Right lobe of liver (tissue), 6 donors: ENCODE results near the gene ADIPOR1. TPM values are rescaled to one million over a fixed set of nuclear protein-coding genes. Genes with fewer than 3 reads are reported as not detected.

Experiments
- ATAC-seq, 4 donors: fragments of 200-7000 bp; cut with Tn5 transposase; one replicate each; pipeline ENCODE4 v1.9.1; 2020; ENCODE audit warnings: mild to moderate bottlenecking in 4 of 4, moderate library complexity in 4 of 4
- DNase-seq, 3 donors: peaks; one replicate each; pipeline ENCODE4 v3.0.0-alpha.2; 2020
- H3K27ac ChIP-seq, 3 donors: fragments of 200-600 bp; one replicate each; pipeline ENCODE4 v1.8.0; 2022
- H3K27me3 ChIP-seq, 2 donors: fragments of 200-600 bp; one replicate each; pipeline ENCODE4 v1.8.0; 2022
- H3K36me3 ChIP-seq, 4 donors: fragments of 200-600 bp; sonication (generic) in 1 of 4; one replicate each; pipeline versions ENCODE4 v1.5.1 to v1.8.0; 2017 to 2022; ENCODE audit warnings: control low read depth in 1 of 4
- H3K4me1 ChIP-seq, 4 donors: fragments of 200-600 bp; sonication (generic) in 1 of 4; one replicate each; pipeline versions ENCODE4 v1.5.1 to v1.8.0; 2017 to 2022; ENCODE audit warnings: control low read depth in 1 of 4
- H3K4me3 ChIP-seq, 3 donors: fragments of 200-600 bp; one replicate each; pipeline ENCODE4 v1.8.0; 2022
- H3K9me3 ChIP-seq, 4 donors: fragments of 200-600 bp; sonication (generic) in 1 of 4; one replicate each; pipeline versions ENCODE4 v1.5.1 to v1.8.0; 2017 to 2022; ENCODE audit warnings: control low read depth in 1 of 4
- CTCF ChIP-seq, 4 donors: fragments of 200-600 bp in 3 of 4; fragments of 450-650 bp in 1 of 4; IDR thresholded peaks; one replicate each; pipeline versions ENCODE4 v1.5.1 to v1.8.0; 2016 to 2022; ENCODE audit warnings: antibody characterized with exemption in 4 of 4, mild to moderate bottlenecking in 2 of 4
- POLR2A ChIP-seq: fragments of 450-650 bp; IDR thresholded peaks from one replicate; pipeline ENCODE4 v1.6.1; 2017; ENCODE audit warnings: antibody characterized with exemption, mild to moderate bottlenecking
- WGBS: methylation state at CpG from one replicate; pipeline ENCODE4 v1.1.6; 2018; ENCODE audit warnings: low coverage, low lambda C conversion rate; ENCODE audit not compliant: insufficient coverage; ENCODE audit errors: missing lambda C conversion rate; 5-methylcytosine and 5-hydroxymethylcytosine counted together
- intact Hi-C, 2 donors: fragments of 100-400 bp; cut with DNase I; formaldehyde crosslinking; loops; one replicate each; pipeline versions ENCODE4 v1.11.2 to v1.14.1; 2022
- small RNA-seq, 2 experiments: library from RNA; depleted of rRNA; stranded (forward); fragments of <200 nt; gene quantifications; one replicate each; pipeline ENCODE3, GENCODE V24; 2016
- total RNA-seq, 6 experiments: library from RNA; depleted of rRNA in 2 of 6; stranded (reverse); fragments of >200 nt in 2 of 6; fragmentation: NEBNext Ultra II Directional in 3 of 6; extraction: Animal tissue kit (Norgen Biotek cat#: 25700) in 3 of 6; gene quantifications; one replicate each; pipeline versions ENCODE4 v1.1.0 to v1.2.4, GENCODE V29; 2016 to 2023
- donor health status: DM: no; HTN: yes; CAD: no.
- donor health status: DM: no; HTN: no; CAD: no.
- donor health status: DM: no; HTN: no; CAD: no.
- donor health status: DM: no; HTN: yes; CAD: no.
- donor health status: DM: no; HTN: yes; CAD: no.

ADIPOR1 gene
- total RNA-seq, 6 experiments from 2014 or later: 49.3 to 88.3 (median 61.1) TPM

- no peak overlapping the region for H3K4me3 ChIP-seq
- DNase-seq (no peak), ATAC-seq (no peak)
- H3K9me3 ChIP-seq: no peaks in the 10 kb centered on the region
- no peaks in the 10 kb centered on the region for H3K27me3 ChIP-seq
- H3K4me1 ChIP-seq: no peaks in the 10 kb centered on the region
- intact Hi-C loops: no loop called here
- no peak overlapping the region for H3K27ac ChIP-seq
- H3K36me3 ChIP-seq: peaks cover 0 to 51% (median 6%) of the 10 kb centered on the region in 4 donors
- WGBS: 96% methylated on average over 4 of the region's 4 CpGs
- no peak for TF ChIP-seq CTCF (IDR thresholded peaks at IDR 0.05)
- TF ChIP-seq POLR2A: no peak
Observed at GRCh38 chr1:202901555-202901954, 56.6 kb downstream of the ADIPOR1 start.

GRCh38 chr1:202892501-202892900 lies 65.6 kb downstream of the ADIPOR1 start:
- intact Hi-C loops: no loop called here
- H3K4me1 ChIP-seq: peaks cover 0 to 12% (median 2%) of the 10 kb centered on the region in 4 donors
- no peaks in the 10 kb centered on the region for H3K27me3 ChIP-seq
- H3K4me3 ChIP-seq: no peak overlapping the region
- ATAC-seq: no peak
- H3K9me3 ChIP-seq: no peaks in the 10 kb centered on the region
- no peak overlapping the region for H3K27ac ChIP-seq
- WGBS: 99% methylated on average over 7 of the region's 7 CpGs
- peaks cover 0 to 51% (median 11%) of the 10 kb centered on the region in 4 donors for H3K36me3 ChIP-seq
- no peak for DNase-seq
- TF ChIP-seq POLR2A: no peak
- TF ChIP-seq CTCF (IDR thresholded peaks at IDR 0.05): no peak

Small RNA genes lying within 50 kb of the gene (small RNA-seq; reads per million reads assigned to genes)
- 0 reads per million in 2 experiments for gene RF00019

Other genes starting within 250 kb of the ADIPOR1 start
- gene SYT2, start 247.9 kb downstream of the ADIPOR1 start, total RNA-seq: not detected
- gene KDM5B, start 149.9 kb downstream of the ADIPOR1 start, total RNA-seq: 10 to 100 TPM; 12.0 to 22.6 (median 16.1) TPM
- under 1 TPM in 2 of 6 experiments, not detected in 4; 0.49 to 0.86 TPM for gene PCAT6, start 147.4 kb downstream of the ADIPOR1 start, total RNA-seq
- 1 to 10 TPM; 2.6 to 6.3 (median 4.5) TPM for gene RABIF, start 69.2 kb downstream of the ADIPOR1 start, total RNA-seq
- 10 to 100 TPM; 10.7 to 13.0 (median 12.3) TPM for gene KLHL12, start 31.1 kb downstream of the ADIPOR1 start, total RNA-seq
- 10 to 100 TPM; 29.6 to 42.7 (median 36.4) TPM for gene CYB5R1, start 8.9 kb upstream of the ADIPOR1 start, total RNA-seq
- gene TMEM183A, start 49.1 kb upstream of the ADIPOR1 start, total RNA-seq: 10 to 100 TPM; 21.4 to 38.1 (median 31.0) TPM
- 1 to 10 TPM in 1 of 6 experiments, under 1 TPM in 4, not detected in 1; 0.18 to 5.5 (median 0.49) TPM for gene PPFIA4, start 68.2 kb upstream of the ADIPOR1 start, total RNA-seq
- gene MYOG, start 127.7 kb upstream of the ADIPOR1 start, total RNA-seq: not detected
- gene ADORA1, start 169.4 kb upstream of the ADIPOR1 start, total RNA-seq: under 1 TPM in 5 of 6 experiments, not detected in 1; 0.31 to 0.78 (median 0.39) TPM
- gene MYBPH, start 217.5 kb upstream of the ADIPOR1 start, total RNA-seq: under 1 TPM in 1 of 6 experiments, not detected in 5; 0.12 TPM
- gene CHI3L1, start 228.4 kb upstream of the ADIPOR1 start, total RNA-seq: 100 to 1,000 TPM in 3 of 6 experiments, 10 to 100 TPM in 2, 1 to 10 TPM in 1; 2.8 to 397 (median 219) TPM